Neural cell (in vitro differentiated cells): Measurements from ENCODE around the gene SFTPA1.

Source experiments
- EP300 ChIP-seq: fragments of 450-650 bp; conservative IDR thresholded peaks from 2 replicates; pipeline ENCODE4 v1.6.1; 2014; ENCODE audit warnings: antibody characterized with exemption, mild to moderate bottlenecking, moderate library complexity; ENCODE audit not compliant: poor library complexity, severe bottlenecking
- MXI1 ChIP-seq: fragments of 450-650 bp; conservative IDR thresholded peaks from 2 replicates; pipeline ENCODE4 v1.6.1; 2014; ENCODE audit warnings: antibody characterized with exemption, mild to moderate bottlenecking; ENCODE audit not compliant: poor library complexity, severe bottlenecking
- POLR2AphosphoS5 ChIP-seq: IDR thresholded peaks from 2 replicates; pipeline ENCODE4 v1.6.1; 2012
- RAD21 ChIP-seq: fragments of 450-650 bp; conservative IDR thresholded peaks from 2 replicates; pipeline ENCODE4 v1.6.1; 2014; ENCODE audit warnings: antibody characterized with exemption, mild to moderate bottlenecking, moderate library complexity
- SMC3 ChIP-seq: fragments of 450-650 bp; conservative IDR thresholded peaks from 2 replicates; pipeline ENCODE4 v1.6.1; 2014; ENCODE audit warnings: antibody characterized with exemption, mild to moderate bottlenecking, moderate library complexity; ENCODE audit not compliant: poor library complexity
- TF ChIP-seq, protein P1 (sequence below): fragments of 450-650 bp; IDR thresholded peaks from 2 replicates; pipeline ENCODE4 v1.5.1; 2014; ENCODE audit warnings: antibody characterized with exemption, mild to moderate bottlenecking, moderate library complexity; ENCODE audit not compliant: poor library complexity, severe bottlenecking

DNA sequence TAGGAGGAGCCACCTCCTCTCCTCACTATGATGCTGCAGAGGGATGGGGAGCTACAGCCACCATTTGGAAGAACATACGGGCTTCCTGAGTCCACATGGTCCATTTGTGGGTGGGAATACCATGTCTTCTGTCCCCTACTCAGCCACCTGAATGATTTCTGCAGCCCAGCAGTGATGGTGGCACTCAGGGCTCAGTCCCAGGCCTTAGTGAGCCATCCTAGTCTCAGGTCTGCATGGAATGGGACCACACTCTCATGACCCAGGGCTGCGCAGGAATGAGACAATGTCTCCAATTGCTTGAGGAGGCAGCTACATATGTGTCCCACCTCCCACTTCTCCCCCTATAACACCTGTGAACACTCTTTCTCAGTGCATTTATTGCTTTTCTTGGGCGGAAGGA is 4.8 kb downstream of the SFTPA1 start:
- TF ChIP-seq, protein P1, sequence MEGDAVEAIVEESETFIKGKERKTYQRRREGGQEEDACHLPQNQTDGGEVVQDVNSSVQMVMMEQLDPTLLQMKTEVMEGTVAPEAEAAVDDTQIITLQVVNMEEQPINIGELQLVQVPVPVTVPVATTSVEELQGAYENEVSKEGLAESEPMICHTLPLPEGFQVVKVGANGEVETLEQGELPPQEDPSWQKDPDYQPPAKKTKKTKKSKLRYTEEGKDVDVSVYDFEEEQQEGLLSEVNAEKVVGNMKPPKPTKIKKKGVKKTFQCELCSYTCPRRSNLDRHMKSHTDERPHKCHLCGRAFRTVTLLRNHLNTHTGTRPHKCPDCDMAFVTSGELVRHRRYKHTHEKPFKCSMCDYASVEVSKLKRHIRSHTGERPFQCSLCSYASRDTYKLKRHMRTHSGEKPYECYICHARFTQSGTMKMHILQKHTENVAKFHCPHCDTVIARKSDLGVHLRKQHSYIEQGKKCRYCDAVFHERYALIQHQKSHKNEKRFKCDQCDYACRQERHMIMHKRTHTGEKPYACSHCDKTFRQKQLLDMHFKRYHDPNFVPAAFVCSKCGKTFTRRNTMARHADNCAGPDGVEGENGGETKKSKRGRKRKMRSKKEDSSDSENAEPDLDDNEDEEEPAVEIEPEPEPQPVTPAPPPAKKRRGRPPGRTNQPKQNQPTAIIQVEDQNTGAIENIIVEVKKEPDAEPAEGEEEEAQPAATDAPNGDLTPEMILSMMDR: no peak
- TF ChIP-seq RAD21 (no peak), MXI1 (no peak), POLR2AphosphoS5 (no peak), SMC3 (no peak), EP300 (no peak)
